ENCODE results near the gene BIN1. TPM values are rescaled to one million over a fixed set of nuclear protein-coding genes. Genes with fewer than 3 reads are reported as not detected.

The BIN1 gene
- total and polyA plus RNA-seq, 2 of the 4 experiments (the other 2 are of a cell fraction) = 18.1 to 25.7 TPM

DNA sequence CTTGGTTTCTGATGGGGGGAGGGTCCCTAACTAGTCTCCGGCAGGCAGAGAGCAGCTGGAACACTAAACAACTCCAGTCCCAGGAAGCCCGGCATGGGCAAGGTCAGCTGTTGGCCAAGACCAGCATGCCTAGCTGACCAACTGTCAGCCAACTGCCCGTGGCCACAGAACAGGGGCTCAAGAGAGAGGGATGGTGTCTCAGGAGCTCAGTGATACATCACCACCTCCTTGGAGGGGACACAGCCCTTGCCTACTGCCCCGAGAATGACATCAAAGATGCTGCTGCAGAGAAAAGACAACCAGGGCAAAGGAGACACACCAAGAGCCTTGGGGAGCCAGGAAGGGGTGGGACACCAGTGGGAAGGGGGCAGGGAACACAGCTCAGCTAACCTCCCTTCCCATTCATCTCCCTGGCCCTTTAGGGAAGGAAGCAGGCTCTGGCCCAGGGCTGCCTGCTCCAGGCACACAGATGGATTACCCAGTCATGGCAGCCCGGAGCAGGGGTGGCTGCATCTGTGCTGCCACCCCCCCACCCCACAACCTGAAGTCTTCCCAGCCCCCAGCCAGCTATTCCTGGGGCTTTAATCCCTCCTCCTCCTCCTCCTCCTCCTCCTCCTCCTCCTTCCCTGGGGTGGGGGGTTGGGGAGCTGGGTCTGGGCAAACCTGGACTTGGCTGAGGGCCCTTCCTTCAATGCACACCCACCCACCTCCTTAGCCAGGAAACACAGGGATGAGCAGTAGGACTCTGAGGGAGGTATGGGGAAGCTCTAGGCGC, 1.9 kb downstream of the BIN1 start:
- DNase-seq = no peak
- Histone ChIP-seq H2BK5ac (ENCODE audit: low read depth, low read length, poor library complexity, severe bottlenecking) (peak overlapping the region; percentile 2), H3K18ac (ENCODE audit: low read depth, low read length) (peak overlapping the region; percentile 29; the same call in 1 of the 2 replicates), H3K79me1 (ENCODE audit: low read depth in 1 of 2, low read length in 2 of 2) (peaks cover 11 to 59% of the 10 kb centered on the region in 2 experiments), H3K4me2 (ENCODE audit: low read depth, low read length) (peak overlapping the region; percentile 86), H4K20me1 (ENCODE audit: insufficient read depth, low read length) (peaks cover 32% of the 10 kb centered on the region), H3K23ac (ENCODE audit: low read depth, low read length) (peak overlapping the region; percentile 39; the same call in 1 of the 2 replicates), H3K56ac (ENCODE audit: extremely low read depth, insufficient read depth, low read length) (no peak overlapping the region), H4K91ac (ENCODE audit: insufficient read depth, low read depth, low read length) (peak overlapping the region; percentile 77; the same call in 1 of the 2 replicates), H2BK20ac (ENCODE audit: low read depth, low read length) (no peak overlapping the region; the same call in none of the 2 replicates), H3K4ac (ENCODE audit: low read depth, low read length) (peak overlapping the region; percentile 34), H3K4me3 (ENCODE audit: insufficient read depth, low read depth, low read length) (peak overlapping the region; percentile 82), H2AK9ac (replicated peaks; ENCODE audit: low read depth, low read length, poor library complexity) (peak overlapping the region; percentile 91), H2AK5ac (ENCODE audit: low read depth, low read length) (peak overlapping the region; percentile 91), H3K4me1 (ENCODE audit: control insufficient read depth, insufficient read depth, low read length) (peaks cover 18% of the 10 kb centered on the region), H4K8ac (ENCODE audit: low read depth in 2 of 2, low read length in 2 of 2) (peak overlapping the region; percentile 74 to 83; a peak in 2 of 4 replicates), H3K27me3 (ENCODE audit: control insufficient read depth, insufficient read depth, low read length) (no peaks in the 10 kb centered on the region), H4K5ac (ENCODE audit: low read depth, low read length) (peak overlapping the region; percentile 15; the same call in 1 of the 2 replicates), H3K27ac (ENCODE audit: insufficient read depth, low read length) (peak overlapping the region; percentile 85), H3K9ac (ENCODE audit: low read depth, low read length) (peak overlapping the region; percentile 47), H2AFZ (replicated peaks; ENCODE audit: low read length, poor library complexity) (peak overlapping the region; percentile 95), H3K9me1 (ENCODE audit: insufficient read depth, low read length) (peaks cover 18% of the 10 kb centered on the region), H3K9me3 (ENCODE audit: control insufficient read depth, insufficient read depth, low read length) (no peaks in the 10 kb centered on the region), H3K36me3 (ENCODE audit: control insufficient read depth, insufficient read depth, low read length) (no peaks in the 10 kb centered on the region), H3K14ac (replicated peaks; ENCODE audit: low read depth, low read length) (peak overlapping the region; percentile 83), H2BK120ac (ENCODE audit: low read depth, low read length) (peak overlapping the region; percentile 51), H2BK15ac (ENCODE audit: low read depth, low read length) (peak overlapping the region; percentile 25; the same call in 1 of the 3 replicates)
- POLR2A ChIA-PET (ENCODE audit: unreplicated experiment) = interaction anchor here (0.6 kb wide), 1 partner anchor 10 kb away, joined by 4 read pairs; no protein-coding TSS in a partner anchor
- dilution Hi-C loops (cut with HindIII; ENCODE audit: low sequenced_read_pairs, unreplicated experiment) = no loop called here
- 0% methylated on average over 1 of the region's 6 CpGs; no CpG with 5 or more reads in 1 of the 2 experiments for WGBS, 2 experiments (ENCODE audit: extremely low coverage in 2 of 2, insufficient read length in 1 of 2)
- CTCF ChIA-PET = interaction anchor here (0.6 kb wide), 1 partner anchor 8 kb away, joined by 3 read pairs; no protein-coding TSS in a partner anchor
- in situ Hi-C loops (cut with MboI; ENCODE audit: low sequenced_read_pairs) = no loop called here
- no TSS peak for BruUV-seq (replicated peaks)
- intact Hi-C loops (cut with micrococcal nuclease) = loop anchor here (5.0 kb wide), 2 partner anchors 167 to 448 kb away; partner anchors contain the start of gene GYPC
- no peak for ATAC-seq (ENCODE audit: low read depth)
- no peak for TF ChIP-seq FOS (IDR thresholded peaks at IDR 0.05; ENCODE audit: low read depth, low read length)
- TF ChIP-seq MXI1 (IDR thresholded peaks at IDR 0.05; ENCODE audit: borderline replicate concordance, low read depth, low read length) = no peak
- no peak for TF ChIP-seq MAFK (IDR thresholded peaks at IDR 0.05; ENCODE audit: low read depth, low read length)
- no peak for TF ChIP-seq RFX5 (IDR thresholded peaks at IDR 0.05; ENCODE audit: low read depth, low read length)
- no peak for TF ChIP-seq NFE2L2 (IDR thresholded peaks at IDR 0.05; ENCODE audit: low read depth, low read length)
- no peak for TF ChIP-seq POLR2A (IDR thresholded peaks at IDR 0.05; ENCODE audit: low read depth, low read length)
- TF ChIP-seq RAD21 (IDR thresholded peaks at IDR 0.05; ENCODE audit: low read length) = no peak
- no peak for TF ChIP-seq BHLHE40 (IDR thresholded peaks at IDR 0.05; ENCODE audit: low read depth, low read length)
- TF ChIP-seq, protein P1, sequence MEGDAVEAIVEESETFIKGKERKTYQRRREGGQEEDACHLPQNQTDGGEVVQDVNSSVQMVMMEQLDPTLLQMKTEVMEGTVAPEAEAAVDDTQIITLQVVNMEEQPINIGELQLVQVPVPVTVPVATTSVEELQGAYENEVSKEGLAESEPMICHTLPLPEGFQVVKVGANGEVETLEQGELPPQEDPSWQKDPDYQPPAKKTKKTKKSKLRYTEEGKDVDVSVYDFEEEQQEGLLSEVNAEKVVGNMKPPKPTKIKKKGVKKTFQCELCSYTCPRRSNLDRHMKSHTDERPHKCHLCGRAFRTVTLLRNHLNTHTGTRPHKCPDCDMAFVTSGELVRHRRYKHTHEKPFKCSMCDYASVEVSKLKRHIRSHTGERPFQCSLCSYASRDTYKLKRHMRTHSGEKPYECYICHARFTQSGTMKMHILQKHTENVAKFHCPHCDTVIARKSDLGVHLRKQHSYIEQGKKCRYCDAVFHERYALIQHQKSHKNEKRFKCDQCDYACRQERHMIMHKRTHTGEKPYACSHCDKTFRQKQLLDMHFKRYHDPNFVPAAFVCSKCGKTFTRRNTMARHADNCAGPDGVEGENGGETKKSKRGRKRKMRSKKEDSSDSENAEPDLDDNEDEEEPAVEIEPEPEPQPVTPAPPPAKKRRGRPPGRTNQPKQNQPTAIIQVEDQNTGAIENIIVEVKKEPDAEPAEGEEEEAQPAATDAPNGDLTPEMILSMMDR (conservative IDR thresholded peaks at IDR 0.05; ENCODE audit: low read depth, low read length) = no peak
- TF ChIP-seq, protein P2, sequence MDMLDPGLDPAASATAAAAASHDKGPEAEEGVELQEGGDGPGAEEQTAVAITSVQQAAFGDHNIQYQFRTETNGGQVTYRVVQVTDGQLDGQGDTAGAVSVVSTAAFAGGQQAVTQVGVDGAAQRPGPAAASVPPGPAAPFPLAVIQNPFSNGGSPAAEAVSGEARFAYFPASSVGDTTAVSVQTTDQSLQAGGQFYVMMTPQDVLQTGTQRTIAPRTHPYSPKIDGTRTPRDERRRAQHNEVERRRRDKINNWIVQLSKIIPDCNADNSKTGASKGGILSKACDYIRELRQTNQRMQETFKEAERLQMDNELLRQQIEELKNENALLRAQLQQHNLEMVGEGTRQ (IDR thresholded peaks at IDR 0.05; ENCODE audit: low read depth, low read length) = no peak
- TF ChIP-seq MAZ (IDR thresholded peaks at IDR 0.05; ENCODE audit: borderline replicate concordance, low read depth, low read length) = no peak
- TF ChIP-seq, protein P3, sequence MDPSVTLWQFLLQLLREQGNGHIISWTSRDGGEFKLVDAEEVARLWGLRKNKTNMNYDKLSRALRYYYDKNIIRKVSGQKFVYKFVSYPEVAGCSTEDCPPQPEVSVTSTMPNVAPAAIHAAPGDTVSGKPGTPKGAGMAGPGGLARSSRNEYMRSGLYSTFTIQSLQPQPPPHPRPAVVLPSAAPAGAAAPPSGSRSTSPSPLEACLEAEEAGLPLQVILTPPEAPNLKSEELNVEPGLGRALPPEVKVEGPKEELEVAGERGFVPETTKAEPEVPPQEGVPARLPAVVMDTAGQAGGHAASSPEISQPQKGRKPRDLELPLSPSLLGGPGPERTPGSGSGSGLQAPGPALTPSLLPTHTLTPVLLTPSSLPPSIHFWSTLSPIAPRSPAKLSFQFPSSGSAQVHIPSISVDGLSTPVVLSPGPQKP (IDR thresholded peaks at IDR 0.05; ENCODE audit: borderline replicate concordance, low read depth, low read length) = no peak
- no peak for TF ChIP-seq SMC3 (IDR thresholded peaks at IDR 0.05; ENCODE audit: low read depth, low read length)
- no peak for TF ChIP-seq CHD1 (IDR thresholded peaks at IDR 0.05; ENCODE audit: low read depth, low read length)

Measured in IMR-90 (cell line).